HepG2 (cell line): ENCODE data around the gene SLC38A4. TPM values are rescaled to one million over a fixed set of nuclear protein-coding genes. Genes with fewer than 3 reads are reported as not detected.

Experiments used
- DPF2 ChIP-seq: sonication (generic); formaldehyde crosslinking; IDR thresholded peaks from 2 replicates; pipeline ENCODE4 v1.4.0; 2020; ENCODE audit warnings: mild to moderate bottlenecking, low read depth, missing genetic modification reagents, borderline replicate concordance
- E2F5 ChIP-seq: sonication (generic); formaldehyde crosslinking; conservative IDR thresholded peaks from 2 replicates; pipeline ENCODE4 v1.4.0; 2020; ENCODE audit warnings: missing genetic modification reagents
- FOXA3 ChIP-seq: IDR thresholded peaks from 2 replicates; pipeline ENCODE4 v1.6.1; 2016; ENCODE audit warnings: missing genetic modification reagents, missing compliant biosample characterization
- GABPA ChIP-seq, 2 experiments: IDR thresholded peaks; 2 replicates each; pipeline ENCODE4 v1.6.1; 2011 to 2016; ENCODE audit warnings: low read depth in 2 of 2, low read length in 1 of 2, missing biosample characterization in 1 of 2, missing genetic modification characterization in 1 of 2
- GATAD2A ChIP-seq: IDR thresholded peaks from 2 replicates; pipeline ENCODE4 v1.6.1; 2016
- HNF4A ChIP-seq: sonication (generic); formaldehyde crosslinking; IDR thresholded peaks from 2 replicates; pipeline ENCODE4 v1.4.0; 2020; ENCODE audit warnings: missing genetic modification reagents
- IRF1 ChIP-seq: sonication (generic); formaldehyde crosslinking; IDR thresholded peaks from 2 replicates; pipeline ENCODE4 v1.4.0; 2020; ENCODE audit warnings: low read depth, mild to moderate bottlenecking, missing genetic modification reagents
- RXRA ChIP-seq: sonication (generic); formaldehyde crosslinking; IDR thresholded peaks from 2 replicates; pipeline ENCODE4 v1.5.1; 2020; ENCODE audit warnings: missing genetic modification reagents
- SETDB1 ChIP-seq: sonication (generic); formaldehyde crosslinking; IDR thresholded peaks from 2 replicates; pipeline ENCODE4 v1.5.1; 2020; ENCODE audit warnings: missing genetic modification reagents, mild to moderate bottlenecking, borderline replicate concordance
- SIX4 ChIP-seq: sonication (generic); formaldehyde crosslinking; IDR thresholded peaks from 2 replicates; pipeline ENCODE4 v1.4.0; 2020; ENCODE audit warnings: missing genetic modification reagents
- SOX13 ChIP-seq, 3 experiments: fragments of 450-650 bp in 1 of 3; sonication (generic) in 1 of 3; formaldehyde crosslinking in 1 of 3; IDR thresholded peaks in 2 of 3; conservative IDR thresholded peaks in 1 of 3; 2 replicates each; pipeline versions ENCODE4 v1.5.0 to v1.6.1; 2016 to 2020; ENCODE audit warnings: antibody characterized with exemption in 1 of 3, mild to moderate bottlenecking in 1 of 3, missing compliant biosample characterization in 1 of 3, missing genetic modification reagents in 1 of 3, moderate library complexity in 1 of 3
- TFDP1 ChIP-seq: IDR thresholded peaks from 2 replicates; pipeline ENCODE4 v1.6.1; 2016; ENCODE audit warnings: missing compliant biosample characterization, missing genetic modification reagents, borderline replicate concordance
- ZBTB34 ChIP-seq: sonication (generic); formaldehyde crosslinking; IDR thresholded peaks from 2 replicates; pipeline ENCODE4 v1.8.0; 2022; ENCODE audit warnings: mild to moderate bottlenecking, missing genetic modification reagents
- ZNF142 ChIP-seq: sonication (generic); formaldehyde crosslinking; IDR thresholded peaks from 2 replicates; pipeline ENCODE4 v1.4.0; 2020; ENCODE audit warnings: missing genetic modification reagents
- ZNF678 ChIP-seq: sonication (generic); formaldehyde crosslinking; IDR thresholded peaks from 2 replicates; pipeline ENCODE4 v1.4.0; 2020; ENCODE audit warnings: mild to moderate bottlenecking, missing genetic modification reagents
- ZSCAN5A ChIP-seq: sonication (generic); formaldehyde crosslinking; IDR thresholded peaks from 2 replicates; pipeline ENCODE4 v1.8.0; 2022; ENCODE audit warnings: mild to moderate bottlenecking, missing genetic modification reagents, borderline replicate concordance
- polyA plus RNA-seq, 8 experiments: library from polyadenylated mRNA; depleted of rRNA in 3 of 8; stranded (reverse) in 7 of 8; unstranded in 1 of 8; fragments of >200 nt; fragmentation: Illumina TruSeq in 4 of 8; extraction: Trizol in 4 of 8; gene quantifications; 2 replicates each; pipeline versions ENCODE4 v1.2.1 to v1.2.3, GENCODE V29; 2011 to 2016; ENCODE audit warnings: low read depth in 4 of 8, missing spikeins in 1 of 8, mixed read lengths in 1 of 8; ENCODE audit not compliant: insufficient read depth in 1 of 8
- total RNA-seq, 5 experiments: library from RNA; depleted of rRNA; stranded (reverse); fragments of >200 nt; fragmentation: Illumina TruSeq; extraction: Trizol; gene quantifications; 2 replicates each; pipeline ENCODE4 v1.2.3, GENCODE V29; 2016; ENCODE audit warnings: low read depth in 1 of 5

Gene SLC38A4
- total and polyA plus RNA-seq, 2 of the 13 experiments (the other 11 are each of a cell fraction or from before 2014, with no cell fraction given): 3.5 to 5.2 TPM

- TF ChIP-seq SOX13 (IDR thresholded peaks at IDR 0.05) (no peak), SOX13 (CRISPR knock-in tag; conservative IDR thresholded peaks at IDR 0.05 in 1 of 2, IDR thresholded peaks at IDR 0.05 in 1 of 2) (peak in 1 of 2 experiments; percentile 57; a peak in 2 of 4 replicates), RXRA (no peak), SIX4 (CRISPR knock-in tag) (0 out of 2 replicates have a peak, but pooled peaks have one; percentile 29), TFDP1 (CRISPR knock-in tag) (no peak), IRF1 (no peak), HNF4A (CRISPR knock-in tag) (peak; percentile 50), ZSCAN5A (CRISPR knock-in tag) (no peak), GABPA (IDR thresholded peaks at IDR 0.05; ENCODE audit: low read depth, low read length) (no peak), GABPA (CRISPR knock-in tag; IDR thresholded peaks at IDR 0.05; ENCODE audit: low read depth) (no peak), ZNF678 (CRISPR knock-in tag) (no peak), E2F5 (CRISPR knock-in tag) (no peak), SETDB1 (CRISPR knock-in tag) (no peak), ZBTB34 (CRISPR knock-in tag) (0 out of 2 replicates have a peak, but pooled peaks have one; percentile 44), GATAD2A (CRISPR knock-in tag) (peak; percentile 27; the same call in 1 of the 2 replicates), DPF2 (CRISPR knock-in tag) (peak; percentile 26; the same call in 1 of the 2 replicates), ZNF142 (CRISPR knock-in tag) (no peak), FOXA3 (peak; percentile 48)
- TF ChIP-seq, all 625 proteins: peak for 26
Measured at GRCh38 chr12:46801293-46801692, 24.5 kb downstream of the SLC38A4 start (continued).
